Measurements from ENCODE around the gene VSIG8. TPM values are rescaled to one million over a fixed set of nuclear protein-coding genes. Genes with fewer than 3 reads are reported as not detected.

Gene VSIG8
- total RNA-seq, 1 donor from 2014 or later: not detected

- Histone ChIP-seq H3K9me3 (no peaks in the 10 kb centered on the region), H3K4me3 (no peak overlapping the region), H3K27ac (no peak overlapping the region), H3K4me1 (no peaks in the 10 kb centered on the region), H3K36me3 (peaks cover 0 to 4% of the 10 kb centered on the region in 2 donors), H3K27me3 (no peaks in the 10 kb centered on the region)
- no peak for DNase-seq (ENCODE audit: low spot score in 2 of 2)
- intact Hi-C loops (cut with DNase I): no loop called here
- TF ChIP-seq, protein P1, sequence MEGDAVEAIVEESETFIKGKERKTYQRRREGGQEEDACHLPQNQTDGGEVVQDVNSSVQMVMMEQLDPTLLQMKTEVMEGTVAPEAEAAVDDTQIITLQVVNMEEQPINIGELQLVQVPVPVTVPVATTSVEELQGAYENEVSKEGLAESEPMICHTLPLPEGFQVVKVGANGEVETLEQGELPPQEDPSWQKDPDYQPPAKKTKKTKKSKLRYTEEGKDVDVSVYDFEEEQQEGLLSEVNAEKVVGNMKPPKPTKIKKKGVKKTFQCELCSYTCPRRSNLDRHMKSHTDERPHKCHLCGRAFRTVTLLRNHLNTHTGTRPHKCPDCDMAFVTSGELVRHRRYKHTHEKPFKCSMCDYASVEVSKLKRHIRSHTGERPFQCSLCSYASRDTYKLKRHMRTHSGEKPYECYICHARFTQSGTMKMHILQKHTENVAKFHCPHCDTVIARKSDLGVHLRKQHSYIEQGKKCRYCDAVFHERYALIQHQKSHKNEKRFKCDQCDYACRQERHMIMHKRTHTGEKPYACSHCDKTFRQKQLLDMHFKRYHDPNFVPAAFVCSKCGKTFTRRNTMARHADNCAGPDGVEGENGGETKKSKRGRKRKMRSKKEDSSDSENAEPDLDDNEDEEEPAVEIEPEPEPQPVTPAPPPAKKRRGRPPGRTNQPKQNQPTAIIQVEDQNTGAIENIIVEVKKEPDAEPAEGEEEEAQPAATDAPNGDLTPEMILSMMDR (IDR thresholded peaks at IDR 0.05): no peak
Measured at GRCh38 chr1:159831412-159832141, 30.9 kb downstream of the VSIG8 start.

DNA sequence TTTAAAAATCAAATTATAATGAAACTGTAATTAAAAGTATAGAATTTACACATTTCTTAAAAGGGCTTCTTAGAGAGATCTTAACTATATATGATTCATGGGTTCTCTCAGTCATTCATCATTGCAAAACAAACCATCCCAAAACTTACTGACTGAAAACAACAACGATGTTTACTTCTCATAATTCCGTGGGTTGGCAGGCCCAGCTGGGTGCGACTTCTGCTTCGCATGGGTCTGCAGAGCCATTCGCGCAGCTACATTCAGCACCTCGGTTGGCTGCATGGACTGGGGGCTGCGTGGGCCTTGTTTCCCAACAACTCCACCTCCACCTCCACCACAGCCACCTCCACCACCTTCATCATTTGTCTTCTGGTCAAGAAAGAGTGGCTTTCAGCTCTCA lies 31.7 kb downstream of the VSIG8 start:
- Histone ChIP-seq H3K4me1 (no peaks in the 10 kb centered on the region), H3K9me3 (no peaks in the 10 kb centered on the region), H3K4me3 (no peak overlapping the region), H3K27me3 (no peaks in the 10 kb centered on the region), H3K27ac (no peak overlapping the region), H3K36me3 (peaks cover 0 to 4% of the 10 kb centered on the region in 2 donors)
- DNase-seq (ENCODE audit: low spot score in 2 of 2): no peak
- TF ChIP-seq, protein P1 (IDR thresholded peaks at IDR 0.05): no peak
- intact Hi-C loops (cut with DNase I): no loop called here

GRCh38 chr1:159829822-159830465 lies 32.5 kb downstream of the VSIG8 start:
- Histone ChIP-seq H3K4me3 (no peak overlapping the region), H3K36me3 (no peaks in the 10 kb centered on the region), H3K27ac (peak overlapping the region in 1 of 2 donors; percentile 22), H3K27me3 (no peaks in the 10 kb centered on the region), H3K9me3 (no peaks in the 10 kb centered on the region), H3K4me1 (no peaks in the 10 kb centered on the region)
- no peak for DNase-seq (ENCODE audit: low spot score in 2 of 2)
- TF ChIP-seq, protein P1 (IDR thresholded peaks at IDR 0.05): no peak
- intact Hi-C loops (cut with DNase I): no loop called here

- Histone ChIP-seq H3K27ac (no peak overlapping the region), H3K4me1 (no peaks in the 10 kb centered on the region), H3K9me3 (no peaks in the 10 kb centered on the region), H3K4me3 (no peak overlapping the region), H3K36me3 (no peaks in the 10 kb centered on the region), H3K27me3 (no peaks in the 10 kb centered on the region)
- intact Hi-C loops (cut with DNase I): no loop called here
- TF ChIP-seq, protein P1 (IDR thresholded peaks at IDR 0.05): peak in 1 of 3 experiments; percentile 27
- peak in 1 of 2 donors; percentile 67 for DNase-seq (ENCODE audit: low spot score in 2 of 2)
Measured at GRCh38 chr1:159829273-159829634, 33.2 kb downstream of the VSIG8 start.

DNA sequence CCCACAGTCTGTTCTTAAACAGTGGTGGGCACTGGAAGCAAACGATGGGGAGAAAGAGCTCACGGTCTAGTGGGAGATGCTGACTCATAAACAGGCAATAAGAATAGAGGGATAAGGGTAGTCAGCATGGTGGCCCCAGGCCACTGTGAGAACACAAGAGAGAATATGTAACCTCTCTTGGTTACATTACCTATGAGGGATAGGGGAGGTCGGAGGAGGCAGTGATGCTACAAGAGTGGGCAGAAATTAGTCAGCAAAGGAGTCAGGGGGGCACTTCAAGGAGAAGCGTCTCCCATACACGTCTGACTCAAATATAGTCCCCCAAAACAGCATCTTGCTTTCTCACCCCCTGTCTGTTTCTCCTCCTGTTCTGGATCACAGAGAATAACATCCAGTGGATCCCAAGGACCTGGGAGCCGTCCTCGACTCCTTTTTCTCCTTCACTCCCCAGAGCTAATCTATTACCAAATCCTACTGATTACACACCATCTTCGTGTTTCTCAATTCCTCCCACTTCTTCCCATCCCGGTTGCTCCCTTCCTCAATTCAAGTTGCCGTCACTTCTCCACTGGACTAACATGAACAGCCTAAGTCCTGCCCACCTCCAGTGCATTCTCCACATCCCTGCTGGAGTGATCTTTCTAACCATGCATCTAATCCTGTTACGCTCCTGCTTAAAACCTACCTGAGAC lies 33.7 kb downstream of the VSIG8 start:
- Histone ChIP-seq H3K27me3 (no peaks in the 10 kb centered on the region), H3K27ac (no peak overlapping the region), H3K4me1 (no peaks in the 10 kb centered on the region), H3K9me3 (no peaks in the 10 kb centered on the region), H3K4me3 (no peak overlapping the region), H3K36me3 (no peaks in the 10 kb centered on the region)
- DNase-seq (ENCODE audit: low spot score in 2 of 2): no peak
- intact Hi-C loops (cut with DNase I): no loop called here
- TF ChIP-seq, protein P1 (IDR thresholded peaks at IDR 0.05): no peak
